KMS-11 (cell line): Measurements from ENCODE around the gene COL6A2.
"Not testable (repeated sequence)": the region's sequence is repeated elsewhere in the genome, so short reads cannot be mapped to it uniquely, and the experiment has no call there.

ENCODE experiments used
- H2AFZ ChIP-seq: fragments of 200-600 bp; sonication (generic); 2 replicates; pipeline ENCODE4 v1.6.1; 2016; ENCODE audit warnings: antibody characterized with exemption, mixed run types, low read depth
- H3K27ac ChIP-seq: fragments of 200-600 bp; sonication (generic); 2 replicates; pipeline ENCODE4 v1.6.1; 2016; ENCODE audit warnings: mild to moderate bottlenecking, mixed run types
- H3K27me3 ChIP-seq: fragments of 200-600 bp; sonication (generic); 2 replicates; pipeline ENCODE4 v1.6.1; 2017; ENCODE audit warnings: mild to moderate bottlenecking, low read depth, mixed run types, moderate library complexity; ENCODE audit not compliant: insufficient read depth
- H3K36me3 ChIP-seq: fragments of 200-600 bp; sonication (generic); 2 replicates; pipeline ENCODE4 v1.6.1; 2017; ENCODE audit warnings: mild to moderate bottlenecking, mixed run types; ENCODE audit not compliant: insufficient read depth
- H3K4me1 ChIP-seq: fragments of 200-600 bp; sonication (generic); 2 replicates; pipeline ENCODE4 v1.6.1; 2016; ENCODE audit warnings: mild to moderate bottlenecking, low read depth, mixed run types; ENCODE audit not compliant: poor library complexity, severe bottlenecking
- H3K4me2 ChIP-seq: fragments of 200-600 bp; sonication (generic); 2 replicates; pipeline ENCODE4 v1.7.0; 2016; ENCODE audit warnings: mild to moderate bottlenecking, mixed run types
- H3K4me3 ChIP-seq: fragments of 200-600 bp; sonication (generic); IDR thresholded peaks from 2 replicates; pipeline ENCODE4 v1.6.1; 2017; ENCODE audit warnings: low read depth, low read length, mixed read lengths; ENCODE audit not compliant: insufficient read depth
- H3K79me2 ChIP-seq: fragments of 200-600 bp; sonication (generic); 2 replicates; pipeline ENCODE4 v1.6.1; 2016; ENCODE audit warnings: low read depth, mixed run types; ENCODE audit not compliant: insufficient read depth
- H3K9ac ChIP-seq: fragments of 200-600 bp; sonication (generic); 2 replicates; pipeline ENCODE4 v1.6.1; 2016; ENCODE audit warnings: mild to moderate bottlenecking, mixed run types
- H4K20me1 ChIP-seq: fragments of 200-600 bp; sonication (generic); 2 replicates; pipeline ENCODE4 v1.6.1; 2016; ENCODE audit warnings: mild to moderate bottlenecking, mixed run types; ENCODE audit not compliant: insufficient read depth
- TF ChIP-seq, protein P1 (sequence below): fragments of 200-600 bp; sonication (generic); conservative IDR thresholded peaks from 2 replicates; pipeline ENCODE4 v1.6.1; 2017; ENCODE audit warnings: low read depth, mild to moderate bottlenecking, antibody characterized with exemption, low read length, moderate library complexity, mixed read lengths

COL6A2 gene

DNA sequence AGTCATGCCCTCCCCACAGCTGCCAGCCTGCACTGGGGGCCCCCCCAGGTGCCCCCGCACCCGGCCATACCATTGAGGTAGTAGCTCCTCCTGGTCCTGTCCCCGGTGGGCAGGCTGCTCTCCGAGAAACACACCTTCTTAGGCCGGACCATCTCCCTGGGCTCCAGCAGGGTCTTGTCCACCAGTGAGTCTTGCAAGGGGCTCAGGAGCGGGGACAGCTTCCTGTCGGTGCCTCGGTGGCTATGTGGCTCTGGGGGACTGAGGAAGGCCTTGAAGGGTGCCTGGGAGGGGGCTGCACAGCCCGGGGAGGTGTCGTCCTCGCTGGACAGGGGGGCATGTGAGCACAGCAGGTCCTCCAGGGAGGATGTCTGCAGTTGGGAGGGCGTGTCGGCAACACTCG is 70.3 kb downstream of the COL6A2 start:
- H4K20me1 ChIP-seq, result no peaks in the 10 kb centered on the region
- H3K4me3 ChIP-seq, result no peak overlapping the region
- H3K36me3 ChIP-seq, result no peaks in the 10 kb centered on the region
- H2AFZ ChIP-seq, result no peak overlapping the region
- H3K27me3 ChIP-seq, result no peaks in the 10 kb centered on the region
- H3K79me2 ChIP-seq, result peaks cover under 1% of the 10 kb centered on the region; the same call in 1 of the 2 replicates
- no peaks in the 10 kb centered on the region for H3K4me1 ChIP-seq
- TF ChIP-seq, protein P1, sequence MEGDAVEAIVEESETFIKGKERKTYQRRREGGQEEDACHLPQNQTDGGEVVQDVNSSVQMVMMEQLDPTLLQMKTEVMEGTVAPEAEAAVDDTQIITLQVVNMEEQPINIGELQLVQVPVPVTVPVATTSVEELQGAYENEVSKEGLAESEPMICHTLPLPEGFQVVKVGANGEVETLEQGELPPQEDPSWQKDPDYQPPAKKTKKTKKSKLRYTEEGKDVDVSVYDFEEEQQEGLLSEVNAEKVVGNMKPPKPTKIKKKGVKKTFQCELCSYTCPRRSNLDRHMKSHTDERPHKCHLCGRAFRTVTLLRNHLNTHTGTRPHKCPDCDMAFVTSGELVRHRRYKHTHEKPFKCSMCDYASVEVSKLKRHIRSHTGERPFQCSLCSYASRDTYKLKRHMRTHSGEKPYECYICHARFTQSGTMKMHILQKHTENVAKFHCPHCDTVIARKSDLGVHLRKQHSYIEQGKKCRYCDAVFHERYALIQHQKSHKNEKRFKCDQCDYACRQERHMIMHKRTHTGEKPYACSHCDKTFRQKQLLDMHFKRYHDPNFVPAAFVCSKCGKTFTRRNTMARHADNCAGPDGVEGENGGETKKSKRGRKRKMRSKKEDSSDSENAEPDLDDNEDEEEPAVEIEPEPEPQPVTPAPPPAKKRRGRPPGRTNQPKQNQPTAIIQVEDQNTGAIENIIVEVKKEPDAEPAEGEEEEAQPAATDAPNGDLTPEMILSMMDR, result no peak
- no peak overlapping the region for H3K9ac ChIP-seq
- no peak overlapping the region for H3K27ac ChIP-seq
- no peak overlapping the region for H3K4me2 ChIP-seq

DNA sequence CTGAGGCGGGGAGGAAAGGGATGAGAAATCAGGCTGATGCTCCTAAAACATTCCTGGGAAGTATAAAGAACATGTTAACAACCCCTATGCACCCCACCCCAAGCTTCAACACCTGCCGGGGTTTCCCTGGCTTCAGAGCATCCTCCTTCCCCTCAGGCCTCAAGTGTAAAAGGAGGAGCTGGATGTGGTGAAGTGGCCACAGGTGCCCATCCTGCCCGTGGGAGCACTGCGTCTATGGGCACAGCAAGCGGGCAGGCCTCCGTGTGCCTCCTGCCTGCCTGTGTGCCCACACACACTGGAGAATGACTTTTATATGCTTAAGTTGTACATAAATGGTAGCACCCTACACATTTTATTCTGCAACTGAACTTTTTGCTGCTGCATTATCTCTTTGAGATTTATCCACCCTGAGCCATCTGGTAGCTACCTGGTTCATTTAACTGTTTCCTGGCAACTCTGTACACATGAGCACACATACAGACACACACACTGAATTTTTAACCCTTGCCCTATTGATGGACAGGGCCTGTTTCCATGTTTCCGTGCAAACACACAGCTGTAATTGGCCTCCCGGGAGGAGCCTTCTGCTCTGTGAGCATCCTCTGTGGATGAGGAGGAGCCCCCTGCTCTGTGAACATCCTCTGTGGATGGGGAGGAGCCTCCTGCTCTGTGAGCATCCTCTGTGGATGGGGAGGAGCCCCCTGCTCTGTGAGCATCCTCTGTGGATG is 70.9 kb downstream of the COL6A2 start:
- H3K4me3 ChIP-seq, result no peak overlapping the region
- H3K4me1 ChIP-seq, result no peaks in the 10 kb centered on the region
- H3K4me2 ChIP-seq, result no peak overlapping the region
- H3K9ac ChIP-seq, result no peak overlapping the region
- no peaks in the 10 kb centered on the region for H3K36me3 ChIP-seq
- H2AFZ ChIP-seq, result no peak overlapping the region
- H4K20me1 ChIP-seq, result no peaks in the 10 kb centered on the region
- H3K27me3 ChIP-seq, result no peaks in the 10 kb centered on the region
- H3K27ac ChIP-seq, result no peak overlapping the region
- TF ChIP-seq, protein P1, result no peak
- peaks cover 7% of the 10 kb centered on the region; the same call in 1 of the 2 replicates for H3K79me2 ChIP-seq

DNA sequence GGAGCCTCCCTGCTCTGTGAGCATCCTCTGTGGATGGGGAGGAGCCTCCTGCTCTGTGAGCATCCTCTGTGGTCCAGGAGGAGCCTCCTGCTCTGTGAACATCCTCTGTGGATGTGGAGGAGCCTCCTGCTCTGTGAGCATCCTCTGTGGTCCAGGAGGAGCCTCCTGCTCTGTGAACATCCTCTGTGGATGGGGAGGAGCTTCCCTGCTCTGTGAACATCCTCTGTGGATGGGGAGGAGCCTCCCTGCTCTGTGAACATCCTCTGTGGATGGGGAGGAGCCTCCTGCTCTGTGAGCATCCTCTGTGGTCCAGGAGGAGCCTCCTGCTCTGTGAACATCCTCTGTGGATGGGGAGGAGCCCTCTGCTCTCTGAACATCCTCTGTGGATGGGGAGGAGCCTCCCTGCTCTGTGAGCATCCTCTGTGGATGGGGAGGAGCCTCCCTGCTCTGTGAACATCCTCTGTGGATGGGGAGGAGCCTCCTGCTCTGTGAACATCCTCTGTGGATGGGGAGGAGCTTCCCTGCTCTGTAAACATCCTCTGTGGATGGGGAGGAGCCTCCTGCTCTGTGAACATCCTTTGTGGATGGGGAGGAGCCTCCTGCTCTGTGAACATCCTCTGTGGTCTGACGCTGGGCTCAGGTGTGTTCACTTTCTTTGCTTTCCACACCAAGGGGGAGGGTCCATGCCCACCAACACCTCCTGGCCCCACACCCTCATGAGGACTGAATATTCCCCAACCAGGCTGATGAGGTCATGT is 72.7 kb downstream of the COL6A2 start:
- H3K4me1 ChIP-seq, H3K9ac ChIP-seq, H3K27ac ChIP-seq, H3K27me3 ChIP-seq, H3K4me2 ChIP-seq, H2AFZ ChIP-seq, H4K20me1 ChIP-seq, H3K4me3 ChIP-seq, H3K36me3 ChIP-seq: not testable (repeated sequence)
- H3K79me2 ChIP-seq, result peaks cover 20% of the 10 kb centered on the region; the same call in 1 of the 2 replicates

DNA sequence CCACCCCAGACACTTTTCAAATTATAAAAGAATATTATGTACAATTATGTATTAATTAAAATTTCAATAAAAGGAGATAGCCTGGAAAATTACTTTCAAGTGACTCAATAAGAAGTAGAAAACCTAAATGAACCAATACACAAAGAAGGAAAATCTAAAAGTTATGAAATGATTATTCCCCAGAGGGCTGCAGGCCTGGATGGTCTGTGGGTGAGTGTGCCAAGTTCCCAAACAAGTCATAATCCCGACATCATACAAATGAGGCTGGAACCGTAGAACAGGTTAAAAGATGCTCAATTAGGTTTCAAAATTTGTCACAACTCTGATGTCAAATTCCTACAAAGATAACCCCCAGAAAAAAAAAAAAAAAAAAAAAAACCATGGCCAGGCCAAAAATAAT is 73.7 kb downstream of the COL6A2 start:
- Histone ChIP-seq H3K27me3 (no peaks in the 10 kb centered on the region), H3K4me1 (no peaks in the 10 kb centered on the region), H2AFZ (no peak overlapping the region), H3K4me2 (no peak overlapping the region), H3K4me3 (no peak overlapping the region), H4K20me1 (no peaks in the 10 kb centered on the region), H3K27ac (no peak overlapping the region), H3K79me2 (peaks cover 26% of the 10 kb centered on the region; the same call in 1 of the 2 replicates), H3K36me3 (no peaks in the 10 kb centered on the region), H3K9ac (no peak overlapping the region)
- TF ChIP-seq, protein P1, result no peak
